Mesothelial cell of epicardium (in vitro differentiated cells): ENCODE data around the gene POU3F3. TPM values are rescaled to one million over a fixed set of nuclear protein-coding genes. Genes with fewer than 3 reads are reported as not detected.

ENCODE experiments used
- DNase-seq, 2 experiments: peaks; one replicate each; pipeline ENCODE4 v3.0.0; 2021; ENCODE audit warnings: low spot score in 2 of 2; ENCODE audit not compliant: unreplicated experiment in 2 of 2
- H3K27ac Mint-ChIP-seq: 2 replicates; pipeline ENCODE4 v1.8.0; 2021; ENCODE audit warnings: mixed read lengths
- H3K27me3 Mint-ChIP-seq: 2 replicates; pipeline ENCODE4 v1.8.0; 2021; ENCODE audit warnings: low read depth, mixed read lengths
- H3K36me3 Mint-ChIP-seq: 2 replicates; pipeline ENCODE4 v1.8.0; 2021; ENCODE audit warnings: mixed read lengths
- H3K4me1 Mint-ChIP-seq: 2 replicates; pipeline ENCODE4 v1.8.0; 2021; ENCODE audit warnings: mixed read lengths
- H3K4me3 Mint-ChIP-seq: 2 replicates; pipeline ENCODE4 v1.8.0; 2021; ENCODE audit warnings: mild to moderate bottlenecking, moderate library complexity, mixed read lengths
- H3K9me3 Mint-ChIP-seq: 2 replicates; pipeline ENCODE4 v1.8.0; 2021; ENCODE audit warnings: mixed read lengths
- CTCF ChIP-seq: fragments of 200-600 bp; sonication (generic); IDR thresholded peaks from one replicate; pipeline ENCODE4 v1.5.0; 2021; ENCODE audit warnings: antibody characterized with exemption; ENCODE audit not compliant: unreplicated experiment
- total RNA-seq: library from RNA; stranded (reverse); gene quantifications from 3 replicates; pipeline ENCODE4 v1.2.1, GENCODE V29; 2021

POU3F3 gene
- total RNA-seq, 1 donor from 2014 or later: not detected

GRCh38 chr2:104844807-104845551, 8.9 kb upstream of the POU3F3 start:
- no peak for DNase-seq
- Mint-ChIP-seq H3K27me3 (peaks cover 95% of the 10 kb centered on the region), H3K4me1 (peaks cover 9% of the 10 kb centered on the region), H3K9me3 (no peaks in the 10 kb centered on the region), H3K36me3 (no peaks in the 10 kb centered on the region), H3K4me3 (peak overlapping the region; percentile 0), H3K27ac (no peak overlapping the region)
- TF ChIP-seq CTCF: no peak

GRCh38 chr2:104845552-104845931, 8.4 kb upstream of the POU3F3 start:
- DNase-seq: no peak
- Mint-ChIP-seq H3K27ac (no peak overlapping the region), H3K36me3 (no peaks in the 10 kb centered on the region), H3K4me3 (peak overlapping the region; percentile 0), H3K27me3 (peaks cover 95% of the 10 kb centered on the region), H3K4me1 (peaks cover 9% of the 10 kb centered on the region), H3K9me3 (no peaks in the 10 kb centered on the region)
- TF ChIP-seq CTCF: no peak

GRCh38 chr2:104845946-104846785, 7.7 kb upstream of the POU3F3 start:
- peaks cover 9% of the 10 kb centered on the region for H3K4me1 Mint-ChIP-seq
- peaks cover 95% of the 10 kb centered on the region for H3K27me3 Mint-ChIP-seq
- no peak overlapping the region for H3K4me3 Mint-ChIP-seq
- H3K27ac Mint-ChIP-seq: no peak overlapping the region
- no peak for TF ChIP-seq CTCF
- no peak for DNase-seq
- no peaks in the 10 kb centered on the region for H3K36me3 Mint-ChIP-seq
- H3K9me3 Mint-ChIP-seq: no peaks in the 10 kb centered on the region

- H3K9me3 Mint-ChIP-seq: no peaks in the 10 kb centered on the region
- peaks cover 95% of the 10 kb centered on the region for H3K27me3 Mint-ChIP-seq
- H3K4me3 Mint-ChIP-seq: no peak overlapping the region
- no peak overlapping the region for H3K27ac Mint-ChIP-seq
- TF ChIP-seq CTCF: no peak
- H3K4me1 Mint-ChIP-seq: peaks cover 9% of the 10 kb centered on the region
- no peak for DNase-seq
- no peaks in the 10 kb centered on the region for H3K36me3 Mint-ChIP-seq
These were observed 6.9 kb upstream of the POU3F3 start for GRCh38 chr2:104846786-104847585.

- no peak for DNase-seq
- Mint-ChIP-seq H3K36me3 (no peaks in the 10 kb centered on the region), H3K4me3 (no peak overlapping the region), H3K9me3 (no peaks in the 10 kb centered on the region), H3K27ac (no peak overlapping the region), H3K27me3 (peaks cover 95% of the 10 kb centered on the region), H3K4me1 (peaks cover 11% of the 10 kb centered on the region)
- no peak for TF ChIP-seq CTCF
These were observed 6.2 kb upstream of the POU3F3 start for GRCh38 chr2:104847586-104848160.
